Astrocyte (in vitro differentiated cells and primary cell): Measurements from ENCODE around the gene CTBP1. TPM values are rescaled to one million over a fixed set of nuclear protein-coding genes. Genes with fewer than 3 reads are reported as not detected.
A peak's percentile ranks its signal among the peaks of the same experiment; 100 is the strongest.

Experiments
- DNase-seq: peaks from one replicate; pipeline ENCODE4 v3.0.0-alpha.2; 2010; ENCODE audit warnings: low read depth
- FAIRE-seq: peaks from 2 replicates; lab custom pipeline; 2011; peaks lifted over from hg19 to GRCh38; lab: Jason Lieb, UNC
- H2AFZ ChIP-seq: 2 replicates; pipeline ENCODE4 v1.6.0; 2012; ENCODE audit warnings: low read depth, low read length, inconsistent platforms
- H3K27ac ChIP-seq: 2 replicates; pipeline ENCODE4 v1.5.1; 2011; ENCODE audit warnings: low read depth, low read length, inconsistent platforms
- H3K27me3 ChIP-seq: 2 replicates; pipeline ENCODE4 v1.6.0; 2011; ENCODE audit warnings: low read length, inconsistent platforms; ENCODE audit not compliant: insufficient read depth
- H3K36me3 ChIP-seq: 2 replicates; pipeline ENCODE4 v1.5.1; 2011; ENCODE audit warnings: low read length, inconsistent platforms; ENCODE audit not compliant: insufficient read depth
- H3K4me1 ChIP-seq: 2 replicates; pipeline ENCODE4 v1.5.1; 2011; ENCODE audit warnings: low read length, inconsistent platforms; ENCODE audit not compliant: insufficient read depth
- H3K4me2 ChIP-seq: 2 replicates; pipeline ENCODE4 v1.6.0; 2012; ENCODE audit warnings: low read length, inconsistent platforms
- H3K4me3 ChIP-seq: 2 replicates; pipeline ENCODE4 v1.5.1; 2011; ENCODE audit warnings: low read depth, mild to moderate bottlenecking, low read length, inconsistent platforms; ENCODE audit not compliant: insufficient read depth
- H3K79me2 ChIP-seq: 2 replicates; pipeline ENCODE4 v1.6.0; 2012; ENCODE audit warnings: mild to moderate bottlenecking, low read length, inconsistent platforms; ENCODE audit not compliant: insufficient read depth
- H3K9ac ChIP-seq: 2 replicates; pipeline ENCODE4 v1.6.0; 2012; ENCODE audit warnings: mild to moderate bottlenecking, low read length, inconsistent platforms
- H3K9me3 ChIP-seq: 2 replicates; pipeline ENCODE4 v1.5.1; 2012; ENCODE audit warnings: low read depth, mild to moderate bottlenecking, low read length, inconsistent platforms; ENCODE audit not compliant: insufficient read depth
- H4K20me1 ChIP-seq: 2 replicates; pipeline ENCODE4 v1.6.0; 2012; ENCODE audit warnings: low read length, inconsistent platforms; ENCODE audit not compliant: insufficient read depth
- H3K27ac Mint-ChIP-seq: one replicate; pipeline ENCODE4 v1.8.0; 2021; ENCODE audit warnings: mild to moderate bottlenecking, mixed read lengths; ENCODE audit not compliant: unreplicated experiment
- H3K27me3 Mint-ChIP-seq: one replicate; pipeline ENCODE4 v1.8.0; 2021; ENCODE audit warnings: low read depth, mixed read lengths; ENCODE audit not compliant: unreplicated experiment
- H3K36me3 Mint-ChIP-seq: one replicate; pipeline ENCODE4 v1.8.0; 2021; ENCODE audit warnings: low read depth, mixed read lengths; ENCODE audit not compliant: unreplicated experiment
- H3K4me1 Mint-ChIP-seq: one replicate; pipeline ENCODE4 v1.8.0; 2021; ENCODE audit warnings: low read depth, mixed read lengths; ENCODE audit not compliant: unreplicated experiment
- H3K4me3 Mint-ChIP-seq: one replicate; pipeline ENCODE4 v1.8.0; 2021; ENCODE audit warnings: mild to moderate bottlenecking, moderate library complexity, mixed read lengths; ENCODE audit not compliant: unreplicated experiment
- H3K9me3 Mint-ChIP-seq: one replicate; pipeline ENCODE4 v1.8.0; 2021; ENCODE audit warnings: mild to moderate bottlenecking, mixed read lengths; ENCODE audit not compliant: unreplicated experiment
- CTCF ChIP-seq: IDR thresholded peaks from 2 replicates; pipeline ENCODE4 v1.5.1; 2011; ENCODE audit warnings: low read depth, mild to moderate bottlenecking, inconsistent platforms, low read length, moderate library complexity; ENCODE audit not compliant: insufficient read depth
- EZH2 ChIP-seq: IDR thresholded peaks from 2 replicates; pipeline ENCODE4 v1.6.1; 2012; ENCODE audit warnings: mild to moderate bottlenecking, low read length, inconsistent platforms; ENCODE audit not compliant: insufficient read depth
- total RNA-seq: library from RNA; stranded (reverse); gene quantifications from 2 replicates; pipeline ENCODE4 v1.2.1, GENCODE V29; 2021

Gene CTBP1
- total RNA-seq, 1 donor from 2014 or later: 136 TPM

- Mint-ChIP-seq H3K27ac (no peak overlapping the region), H3K9me3 (no peaks in the 10 kb centered on the region), H3K4me1 (peaks cover 2% of the 10 kb centered on the region), H3K27me3 (no peaks in the 10 kb centered on the region), H3K36me3 (no peaks in the 10 kb centered on the region), H3K4me3 (no peak overlapping the region)
- Histone ChIP-seq H3K4me2 (no peak overlapping the region), H3K9me3 (no peaks in the 10 kb centered on the region), H3K9ac (no peak overlapping the region), H3K36me3 (peaks cover 3% of the 10 kb centered on the region), H3K4me1 (peaks cover 17% of the 10 kb centered on the region), H3K27ac (no peak overlapping the region), H3K27me3 (no peaks in the 10 kb centered on the region), H4K20me1 (peaks cover 15% of the 10 kb centered on the region), H3K79me2 (no peaks in the 10 kb centered on the region), H3K4me3 (no peak overlapping the region), H2AFZ (no peak overlapping the region)
- DNase-seq: no peak
- FAIRE-seq: no peak
- TF ChIP-seq CTCF (no peak), EZH2 (no peak)
These were observed 38.0 kb downstream of the CTBP1 start for GRCh38 chr4:1210971-1211370.

GRCh38 chr4:1210241-1210841, 38.6 kb downstream of the CTBP1 start:
- Histone ChIP-seq H2AFZ (no peak overlapping the region), H3K36me3 (peaks cover 3% of the 10 kb centered on the region), H3K9me3 (no peaks in the 10 kb centered on the region), H3K27ac (no peak overlapping the region), H3K79me2 (no peaks in the 10 kb centered on the region), H3K4me1 (peaks cover 17% of the 10 kb centered on the region), H4K20me1 (peaks cover 12% of the 10 kb centered on the region), H3K4me2 (no peak overlapping the region), H3K4me3 (no peak overlapping the region), H3K9ac (no peak overlapping the region), H3K27me3 (no peaks in the 10 kb centered on the region)
- H3K4me1 Mint-ChIP-seq: peaks cover 2% of the 10 kb centered on the region
- no peak overlapping the region for H3K27ac Mint-ChIP-seq
- FAIRE-seq (no peak), DNase-seq (no peak)
- H3K27me3 Mint-ChIP-seq: no peaks in the 10 kb centered on the region
- no peaks in the 10 kb centered on the region for H3K9me3 Mint-ChIP-seq
- no peaks in the 10 kb centered on the region for H3K36me3 Mint-ChIP-seq
- TF ChIP-seq CTCF: no peak
- TF ChIP-seq EZH2: no peak
- no peak overlapping the region for H3K4me3 Mint-ChIP-seq

GRCh38 chr4:1209821-1210220, 39.1 kb downstream of the CTBP1 start:
- Mint-ChIP-seq H3K4me3 (no peak overlapping the region), H3K4me1 (peaks cover 2% of the 10 kb centered on the region), H3K9me3 (no peaks in the 10 kb centered on the region), H3K27ac (no peak overlapping the region), H3K27me3 (no peaks in the 10 kb centered on the region), H3K36me3 (no peaks in the 10 kb centered on the region)
- TF ChIP-seq CTCF (no peak), EZH2 (no peak)
- H2AFZ ChIP-seq: no peak overlapping the region
- H3K4me1 ChIP-seq: peaks cover 17% of the 10 kb centered on the region
- H4K20me1 ChIP-seq: peaks cover 12% of the 10 kb centered on the region
- FAIRE-seq: no peak
- H3K27me3 ChIP-seq: no peaks in the 10 kb centered on the region
- DNase-seq: peak; percentile 74
- H3K9me3 ChIP-seq: no peaks in the 10 kb centered on the region
- H3K79me2 ChIP-seq: no peaks in the 10 kb centered on the region
- H3K4me2 ChIP-seq: peak overlapping the region; percentile 30
- H3K36me3 ChIP-seq: peaks cover 3% of the 10 kb centered on the region
- H3K4me3 ChIP-seq: no peak overlapping the region
- no peak overlapping the region for H3K9ac ChIP-seq
- H3K27ac ChIP-seq: no peak overlapping the region
